HG02884 (cell line): ENCODE results near the gene DQX1.
"Not testable (repeated sequence)": the region's sequence is repeated elsewhere in the genome, so short reads cannot be mapped to it uniquely, and the experiment has no call there.

Experiments
- ATAC-seq: cut with Tn5 transposase; IDR thresholded peaks from one replicate; pipeline ENCODE4 v1.9.1; 2021; ENCODE audit warnings: mild to moderate bottlenecking, moderate library complexity; ENCODE audit not compliant: unreplicated experiment

DQX1 gene, protein sequence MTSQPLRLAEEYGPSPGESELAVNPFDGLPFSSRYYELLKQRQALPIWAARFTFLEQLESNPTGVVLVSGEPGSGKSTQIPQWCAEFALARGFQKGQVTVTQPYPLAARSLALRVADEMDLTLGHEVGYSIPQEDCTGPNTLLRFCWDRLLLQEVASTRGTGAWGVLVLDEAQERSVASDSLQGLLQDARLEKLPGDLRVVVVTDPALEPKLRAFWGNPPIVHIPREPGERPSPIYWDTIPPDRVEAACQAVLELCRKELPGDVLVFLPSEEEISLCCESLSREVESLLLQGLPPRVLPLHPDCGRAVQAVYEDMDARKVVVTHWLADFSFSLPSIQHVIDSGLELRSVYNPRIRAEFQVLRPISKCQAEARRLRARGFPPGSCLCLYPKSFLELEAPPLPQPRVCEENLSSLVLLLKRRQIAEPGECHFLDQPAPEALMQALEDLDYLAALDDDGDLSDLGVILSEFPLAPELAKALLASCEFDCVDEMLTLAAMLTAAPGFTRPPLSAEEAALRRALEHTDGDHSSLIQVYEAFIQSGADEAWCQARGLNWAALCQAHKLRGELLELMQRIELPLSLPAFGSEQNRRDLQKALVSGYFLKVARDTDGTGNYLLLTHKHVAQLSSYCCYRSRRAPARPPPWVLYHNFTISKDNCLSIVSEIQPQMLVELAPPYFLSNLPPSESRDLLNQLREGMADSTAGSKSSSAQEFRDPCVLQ

DNA sequence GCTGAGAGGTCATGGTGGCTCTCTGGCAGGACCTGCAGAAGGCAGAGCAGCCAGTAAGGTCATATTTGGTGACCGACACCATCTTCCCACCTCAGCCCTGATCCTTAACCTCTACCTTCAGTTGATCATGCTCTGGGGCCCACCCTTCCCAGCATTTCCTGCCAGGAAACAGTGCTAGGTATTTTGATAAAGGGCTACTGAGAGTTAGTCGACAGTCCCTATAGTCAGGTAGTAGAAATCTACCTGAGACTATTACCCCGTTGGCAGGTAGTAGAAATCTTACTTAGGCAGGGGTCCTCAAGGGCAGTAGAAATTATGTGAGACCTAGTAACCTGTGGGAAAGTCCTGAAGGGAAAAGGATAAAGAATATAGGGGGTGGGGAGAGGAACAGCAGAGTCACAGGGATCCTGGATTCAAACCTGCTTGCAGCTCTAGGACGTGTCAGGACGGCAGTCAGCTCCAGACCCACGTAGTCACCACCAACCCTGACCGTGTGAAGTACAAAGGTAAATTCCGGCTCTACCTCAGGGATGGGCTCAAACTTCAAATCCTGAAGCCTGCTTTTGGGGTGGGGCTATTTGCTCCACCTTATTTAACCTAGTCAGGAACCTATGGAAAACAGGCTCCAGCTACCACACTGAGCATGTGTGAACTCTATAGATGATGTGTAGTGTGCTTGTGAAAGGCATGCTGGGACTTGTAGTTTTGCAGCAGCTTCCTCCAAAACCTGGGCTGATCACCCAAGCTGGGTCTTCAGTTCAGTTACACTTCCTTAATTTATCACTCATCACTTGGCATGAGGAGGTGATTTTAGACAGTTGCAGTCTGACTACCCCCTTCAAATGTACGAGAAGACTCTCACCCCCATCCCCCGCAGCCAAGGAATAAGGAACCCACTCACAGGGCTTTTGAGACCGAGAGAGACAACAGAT is at the start of gene DQX1:
DQX1 (minus strand) TSS at position 515 of the 932 bp plus-strand sequence; CDS start at position 13, 502 bp downstream.
- no peak for ATAC-seq

GRCh38 chr2:74575320-74575719 is 49.3 kb upstream of the DQX1 start:
- ATAC-seq: no peak

GRCh38 chr2:74573747-74574562 is 47.9 kb upstream of the DQX1 start:
- peak; percentile 30 for ATAC-seq

DNA sequence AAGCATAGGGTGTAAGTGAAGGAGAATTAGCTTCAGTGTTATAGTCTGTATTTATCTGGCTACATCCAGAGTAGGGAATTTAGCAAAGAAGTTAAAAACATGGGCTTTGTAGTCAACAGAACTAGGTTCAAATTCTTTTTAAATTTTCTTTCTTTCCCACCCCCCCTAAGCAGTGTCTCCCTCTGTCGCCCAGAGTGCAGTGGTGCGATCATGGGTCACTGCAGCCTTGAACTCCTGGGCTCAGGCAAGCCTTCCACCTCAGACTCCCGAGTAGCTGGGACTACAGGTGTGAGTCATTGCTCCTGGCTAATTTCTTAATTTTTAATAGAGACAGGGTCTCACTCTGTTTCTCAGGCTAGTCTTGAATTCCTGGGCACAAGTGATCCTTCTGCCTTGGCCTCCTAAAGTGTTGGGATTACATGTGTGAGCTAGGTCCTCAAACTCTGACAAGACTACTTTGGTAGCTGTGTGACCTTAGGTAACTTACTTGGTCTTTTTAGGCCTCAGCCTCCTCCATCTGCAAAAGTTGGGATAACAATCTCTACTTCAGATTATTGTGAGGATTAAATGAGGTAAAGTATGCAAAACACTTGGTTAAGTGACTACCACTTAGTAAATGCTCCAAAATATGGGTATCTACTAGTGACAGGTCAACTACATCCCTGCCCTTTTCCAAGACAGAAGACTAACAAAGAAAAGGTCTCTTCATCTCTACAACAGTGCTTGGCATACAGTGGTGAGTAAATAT is 46.3 kb upstream of the DQX1 start:
- ATAC-seq: no peak

DNA sequence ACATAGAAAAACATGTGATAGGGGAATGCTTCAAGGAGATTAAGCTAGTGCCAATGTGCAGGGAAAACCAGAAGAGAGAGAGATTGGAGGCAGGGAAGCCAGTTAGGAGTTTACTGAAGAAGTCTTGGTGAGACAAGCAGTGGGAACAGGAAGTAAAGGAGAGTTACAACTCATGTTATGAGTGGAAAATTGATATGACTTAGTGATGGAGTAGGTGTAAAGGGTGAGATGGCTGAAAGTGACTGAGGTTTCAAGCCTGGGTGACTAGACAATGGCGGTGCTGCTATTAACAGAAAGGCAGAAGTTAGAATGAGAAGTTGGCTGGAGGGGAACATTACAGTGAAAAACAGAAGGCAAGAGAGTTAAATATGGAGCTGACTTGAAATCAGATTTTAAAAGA is 45.0 kb upstream of the DQX1 start:
- ATAC-seq: peak; percentile 79

DNA sequence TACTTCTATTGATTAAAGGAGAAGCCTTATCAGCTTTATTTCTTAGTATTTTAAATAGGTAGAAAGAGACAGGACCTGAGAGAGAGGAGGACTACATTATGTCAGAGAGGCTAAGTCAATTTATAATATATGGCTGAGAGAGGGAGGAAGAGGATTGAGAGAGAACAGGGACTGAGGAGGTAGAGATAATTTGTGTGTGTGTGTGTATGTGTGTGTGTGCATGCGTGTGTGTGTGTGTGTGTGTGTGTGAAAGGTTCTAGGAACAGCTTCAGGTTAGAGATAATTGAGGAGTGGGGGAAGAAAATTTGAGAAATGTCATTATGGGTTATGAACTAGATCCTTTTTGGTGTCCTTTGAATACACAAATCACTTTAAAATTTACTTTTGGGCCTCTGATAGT is 43.7 kb upstream of the DQX1 start:
- ATAC-seq: no peak

DNA sequence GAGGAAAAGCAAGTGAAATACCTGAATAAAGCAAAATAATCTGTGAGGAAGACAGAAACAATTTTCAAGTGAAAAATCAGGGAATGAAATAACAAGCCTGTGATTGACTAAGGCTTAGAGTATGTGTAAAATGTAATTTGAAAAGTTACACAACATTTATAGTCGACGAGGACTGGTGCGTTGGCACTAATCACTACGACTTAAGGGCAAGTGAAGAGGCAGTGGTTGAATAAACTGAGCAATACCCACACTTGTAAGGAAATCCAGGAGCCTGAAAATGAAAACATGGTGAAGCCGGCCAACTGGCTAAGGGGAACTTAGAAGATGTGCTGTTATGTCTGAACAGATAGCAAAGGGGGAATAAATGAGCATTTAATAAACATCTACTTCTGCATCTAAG is 41.9 kb upstream of the DQX1 start:
- no peak for ATAC-seq

GRCh38 chr2:74566754-74567085 is 40.7 kb upstream of the DQX1 start:
- ATAC-seq: no peak

DNA sequence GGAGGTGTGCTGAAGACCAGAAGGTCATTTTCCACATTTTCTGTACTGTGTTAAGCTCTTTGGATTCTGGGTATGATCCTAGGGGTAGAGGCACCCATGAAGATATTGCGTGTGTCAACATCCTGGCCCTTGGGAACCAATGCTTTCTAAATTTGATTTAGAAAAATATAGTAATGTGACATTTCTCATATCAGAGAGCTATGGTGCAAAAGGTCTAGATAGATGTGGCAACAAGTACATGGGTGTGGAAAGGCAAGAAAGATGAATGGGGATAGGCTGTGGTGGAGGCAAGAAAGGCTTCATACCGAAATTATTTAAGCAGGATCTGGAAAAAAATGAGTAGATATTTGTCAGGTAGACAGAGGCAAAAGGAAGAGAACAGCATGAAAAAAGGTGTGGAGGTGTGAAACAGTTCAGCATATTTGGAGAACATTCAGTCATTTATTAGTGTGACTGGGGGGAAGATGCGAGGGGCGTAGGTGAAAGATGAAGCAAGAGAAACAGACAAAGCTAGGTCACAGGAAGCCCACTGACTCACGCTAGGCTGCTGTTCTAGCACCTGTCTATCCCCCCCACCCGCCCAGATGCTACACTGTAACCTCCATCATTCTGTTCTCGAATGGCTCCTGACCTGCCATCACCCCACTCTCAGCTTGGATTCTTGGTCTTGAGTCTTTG is 40.2 kb upstream of the DQX1 start:
- ATAC-seq: no peak

- no peak for ATAC-seq
Observed at GRCh38 chr2:74564222-74564621, 38.2 kb upstream of the DQX1 start.

DNA sequence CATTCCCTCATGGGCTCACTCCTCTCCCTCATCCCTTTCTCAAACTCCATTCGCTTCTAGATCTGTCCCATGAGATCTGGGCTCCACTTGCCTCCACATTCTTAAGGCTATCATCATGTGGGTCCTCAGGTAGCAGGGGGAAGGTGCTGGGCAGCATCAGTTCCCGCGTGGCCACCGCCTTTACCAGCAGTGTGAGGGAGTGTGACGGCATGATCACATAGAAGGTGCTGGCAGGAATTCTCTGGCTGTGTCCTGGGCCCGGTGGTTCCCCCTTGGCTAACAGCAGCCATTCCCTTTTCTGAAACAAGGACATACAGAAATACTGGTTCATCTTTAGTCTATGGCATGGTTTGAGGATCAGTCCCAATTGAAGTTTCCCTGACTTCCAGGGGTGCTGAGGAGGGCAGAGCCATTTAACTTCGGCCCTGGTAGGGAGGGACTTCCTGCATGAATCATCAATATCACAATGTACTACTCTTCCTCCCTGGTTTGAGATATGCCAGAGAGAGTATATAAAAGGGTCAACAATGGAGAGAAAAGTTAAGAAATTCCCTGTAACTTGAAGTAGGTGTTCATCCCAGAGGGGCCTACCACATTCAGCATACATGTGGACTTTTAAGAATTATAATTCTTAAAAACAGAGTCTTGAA is 36.2 kb upstream of the DQX1 start:
- ATAC-seq: no peak

- not testable (repeated sequence) for ATAC-seq
Observed at GRCh38 chr2:74561022-74561421, 35.0 kb upstream of the DQX1 start.

GRCh38 chr2:74560591-74560990 is 34.6 kb upstream of the DQX1 start:
- ATAC-seq: no peak

DNA sequence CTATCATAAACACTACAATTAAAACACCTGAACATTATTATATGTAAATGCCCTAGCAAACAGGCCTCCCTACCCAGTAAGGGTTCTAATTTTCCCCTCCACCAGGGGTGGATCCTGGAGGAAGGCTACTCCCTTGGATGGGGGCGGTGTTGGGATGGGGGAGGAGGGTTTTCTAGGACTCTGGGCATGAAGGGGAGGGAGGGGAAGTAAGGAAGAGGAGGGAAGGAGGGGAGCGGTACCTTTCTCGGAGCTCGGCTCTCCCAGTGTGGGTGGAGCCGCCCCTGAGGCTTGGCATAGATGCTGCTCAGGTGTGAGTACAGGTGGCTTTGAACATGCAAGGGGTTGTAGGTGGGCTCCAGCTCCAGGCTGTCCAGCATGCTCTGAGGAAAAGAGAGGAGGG is 33.9 kb upstream of the DQX1 start:
- ATAC-seq: no peak

DNA sequence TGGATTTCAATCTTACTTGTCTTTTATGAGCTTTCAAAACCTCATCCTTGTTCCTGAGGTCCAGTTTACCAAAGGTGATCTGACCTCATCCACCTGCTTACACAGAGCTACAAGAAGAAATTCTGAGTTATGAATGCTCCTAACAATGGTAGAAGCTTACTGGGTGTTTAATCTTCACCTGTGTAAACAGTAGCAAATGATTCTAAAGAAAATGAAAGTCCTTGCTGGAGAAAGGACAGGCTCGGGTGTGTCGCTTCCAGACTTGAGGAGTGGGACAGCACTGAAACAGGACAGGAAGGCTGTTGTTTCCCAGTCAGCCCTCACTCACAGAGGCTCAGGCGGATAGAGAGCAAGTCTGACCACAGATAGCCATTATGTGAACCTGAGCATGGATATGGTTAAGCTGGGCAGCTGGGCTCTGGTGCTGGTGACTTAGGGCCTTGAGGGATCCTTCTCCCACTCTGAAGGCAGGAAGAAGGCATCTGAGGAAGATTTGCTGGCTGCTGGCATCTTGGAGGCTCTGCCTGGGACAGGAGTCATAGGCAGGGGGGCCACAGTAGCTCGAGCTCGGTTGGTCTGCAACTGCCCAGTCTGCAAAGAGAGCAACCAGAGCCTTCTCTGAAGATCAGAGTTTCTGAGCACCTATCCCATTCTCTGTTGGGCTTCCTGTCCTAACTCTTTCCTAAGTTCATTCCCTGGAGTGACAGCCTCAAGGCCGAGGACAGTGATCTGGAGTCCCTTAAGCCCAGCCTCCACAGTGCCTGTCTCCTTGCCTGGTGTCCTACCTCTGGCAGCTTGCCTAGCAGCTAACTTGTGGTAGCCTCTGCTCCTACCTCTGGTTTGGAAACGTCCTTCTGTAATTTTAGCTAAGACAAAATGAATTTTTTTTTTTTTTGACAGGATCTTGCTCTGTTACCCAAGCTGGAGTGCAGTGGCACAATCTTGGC is 32.5 kb upstream of the DQX1 start:
- ATAC-seq: no peak

- no peak for ATAC-seq
Observed at GRCh38 chr2:74556831-74557370, 30.9 kb upstream of the DQX1 start.

DNA sequence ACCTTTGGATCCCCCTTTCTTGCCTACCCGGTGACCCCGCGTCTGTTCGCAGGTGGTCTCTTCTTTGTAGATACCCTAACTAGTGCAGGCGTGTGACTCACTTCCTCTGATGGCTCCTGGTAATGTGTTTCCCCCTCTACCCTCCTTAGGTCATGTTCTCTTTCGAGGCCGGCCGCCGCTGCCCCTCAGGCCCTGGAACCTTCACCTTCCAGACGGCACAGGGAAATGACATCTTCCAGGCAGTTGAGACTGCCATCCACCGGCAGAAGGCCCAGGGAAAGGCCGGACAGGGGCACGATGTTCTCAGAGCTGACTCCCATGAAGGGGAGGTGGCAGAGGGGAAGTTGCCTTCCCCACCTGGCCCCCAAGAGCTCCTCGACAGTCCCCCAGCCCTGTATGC is 30.1 kb upstream of the DQX1 start:
- no peak for ATAC-seq
